ENCODE data around the gene FAM124A.
"Not testable (repeated sequence)": the region's sequence is repeated elsewhere in the genome, so short reads cannot be mapped to it uniquely, and the experiment has no call there.

The FAM124A gene

DNA sequence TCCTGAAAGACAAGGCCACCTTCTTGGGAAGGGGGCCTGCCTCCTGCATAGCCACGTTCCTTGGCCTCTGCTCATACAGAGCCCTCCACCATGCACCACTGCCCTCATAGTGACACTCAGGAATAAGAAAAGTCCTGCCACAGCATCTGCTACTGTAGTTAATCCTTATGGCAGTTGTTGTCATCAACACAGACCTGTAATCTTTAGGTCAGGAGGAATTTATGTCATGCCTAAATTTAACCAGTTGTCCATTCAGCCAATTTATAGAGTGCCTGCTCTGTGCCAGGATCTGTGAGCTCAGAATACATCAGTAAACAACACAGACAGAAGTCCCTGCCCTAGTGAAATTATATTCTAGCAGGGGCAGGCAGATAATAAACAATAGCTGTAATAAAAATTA lies 44.4 kb downstream of the FAM124A start:
- in situ Hi-C loops (cut with MboI; ENCODE audit: low sequenced_read_pairs), result no loop called here

DNA sequence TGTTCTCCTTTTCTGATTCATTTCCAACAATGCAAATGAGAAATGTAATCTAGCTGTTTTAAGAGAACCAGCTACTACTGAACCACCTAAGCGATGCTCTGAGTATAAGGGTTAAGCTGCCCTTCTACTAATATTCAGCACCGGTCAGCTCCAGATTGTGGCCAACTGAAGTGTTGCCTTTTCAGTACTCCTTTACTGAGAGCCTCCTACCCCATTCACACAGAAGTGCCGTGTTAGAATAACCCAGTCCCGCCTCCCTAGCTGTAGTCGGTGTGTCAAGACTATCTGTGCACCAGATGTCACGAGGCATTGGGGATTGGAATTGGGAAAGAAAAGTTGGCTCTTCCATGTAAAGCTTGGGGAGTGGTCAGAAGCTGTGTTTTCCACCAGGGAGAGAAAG lies 45.4 kb downstream of the FAM124A start:
- in situ Hi-C loops (cut with MboI; ENCODE audit: low sequenced_read_pairs), result no loop called here

DNA sequence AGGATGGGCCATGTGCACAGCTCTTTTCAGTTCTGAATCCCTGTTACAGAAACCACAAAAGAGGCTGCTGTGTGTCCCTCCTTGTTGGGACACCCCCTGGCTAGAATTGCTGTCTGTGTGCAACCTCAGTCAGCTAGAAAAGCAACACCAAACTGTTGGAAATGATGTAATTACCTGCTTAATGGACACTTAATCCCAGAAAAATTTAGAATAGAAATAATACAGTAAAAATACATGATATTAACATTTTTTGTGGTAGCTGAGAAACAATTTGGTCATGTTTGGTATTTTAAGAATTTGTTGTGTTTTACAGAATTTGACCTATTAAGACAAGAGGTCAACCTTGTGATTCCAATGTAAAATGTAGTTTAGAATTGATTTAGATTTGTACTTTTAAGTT lies 46.8 kb downstream of the FAM124A start:
- in situ Hi-C loops (cut with MboI; ENCODE audit: low sequenced_read_pairs), result no loop called here

DNA sequence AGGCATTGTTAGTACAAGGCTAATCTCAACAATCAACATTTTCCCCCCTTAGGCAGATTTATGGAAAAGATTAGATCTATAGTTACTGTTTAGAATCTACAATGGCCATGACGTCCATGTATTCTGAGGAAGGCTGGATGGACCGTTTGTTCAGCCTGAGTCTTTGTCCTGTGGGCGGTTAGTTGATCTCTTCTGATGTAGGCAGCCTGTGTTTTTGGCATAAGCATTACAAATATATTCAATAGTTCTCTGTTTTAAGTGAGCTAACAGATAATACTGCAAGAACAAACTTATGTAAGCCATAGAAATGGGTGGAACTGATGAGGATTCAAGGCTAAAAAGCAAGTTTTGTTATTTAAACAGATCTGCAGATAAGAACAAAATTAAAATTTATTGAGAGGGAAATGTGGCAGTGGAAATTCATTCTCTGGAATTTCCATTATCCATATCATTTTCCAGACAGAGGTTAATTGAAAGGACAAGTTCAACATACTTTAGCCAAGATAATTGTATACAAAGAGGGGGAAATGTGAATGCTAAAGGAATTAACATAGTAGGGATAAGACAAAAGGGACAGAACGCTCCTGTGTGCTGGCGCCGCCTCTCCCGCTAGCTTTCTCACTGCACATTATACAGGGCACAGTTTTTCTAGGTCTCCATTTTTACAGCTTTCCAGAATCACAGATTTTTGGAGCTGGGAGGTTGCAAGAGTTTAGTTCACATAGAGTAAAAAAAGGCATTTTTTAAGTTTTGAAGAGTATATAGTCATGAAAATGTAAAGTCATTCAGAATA lies 48.6 kb downstream of the FAM124A start:
- in situ Hi-C loops (cut with MboI; ENCODE audit: low sequenced_read_pairs), result no loop called here

DNA sequence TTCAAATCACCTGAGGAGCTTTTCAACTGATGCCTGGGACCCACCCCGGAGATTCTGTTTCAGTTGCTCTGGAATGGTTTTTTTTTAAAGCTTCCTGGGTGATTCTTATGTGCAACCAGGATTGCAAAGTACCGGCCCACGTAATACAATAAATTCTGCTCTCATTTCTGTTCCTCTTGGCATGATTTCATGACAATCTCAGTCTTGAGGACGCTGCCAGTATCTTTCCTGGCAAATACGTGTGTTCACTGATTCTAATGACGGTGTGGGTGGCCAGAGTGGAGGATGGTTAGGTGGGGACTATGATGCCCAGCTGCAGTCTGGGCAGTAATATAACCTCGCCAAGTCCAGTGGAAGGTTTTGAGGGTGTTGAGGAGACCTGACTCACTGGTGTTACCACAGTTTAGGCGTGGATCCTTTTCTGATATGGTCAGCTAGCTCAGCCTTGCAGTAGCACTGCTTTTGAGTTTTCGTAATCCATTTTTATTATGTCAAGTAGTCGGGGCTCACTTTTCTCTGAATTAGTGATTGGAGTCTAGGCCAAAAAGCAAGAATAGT lies 49.4 kb downstream of the FAM124A start:
- in situ Hi-C loops (cut with MboI; ENCODE audit: low sequenced_read_pairs), result no loop called here

DNA sequence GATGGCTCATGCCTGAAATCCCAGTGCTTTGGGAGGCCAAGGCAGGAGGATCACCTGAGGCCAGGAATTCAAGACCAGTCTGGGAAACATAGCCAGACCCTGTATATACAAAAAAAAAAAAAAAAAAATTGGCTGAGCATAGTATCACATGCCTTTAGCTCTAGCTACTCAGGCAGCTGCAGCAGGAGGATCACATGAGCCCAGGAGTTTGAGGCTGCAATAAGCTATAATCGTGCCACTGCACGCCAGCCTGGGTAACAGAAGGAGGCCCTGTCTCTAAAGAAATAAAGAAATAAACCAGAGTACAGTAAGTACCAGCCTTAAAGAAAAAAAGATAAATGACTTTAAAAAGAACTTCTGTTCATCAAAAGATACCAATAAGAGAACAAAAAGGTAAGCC lies 52.9 kb downstream of the FAM124A start:
- in situ Hi-C loops (cut with MboI; ENCODE audit: low sequenced_read_pairs), result no loop called here

DNA sequence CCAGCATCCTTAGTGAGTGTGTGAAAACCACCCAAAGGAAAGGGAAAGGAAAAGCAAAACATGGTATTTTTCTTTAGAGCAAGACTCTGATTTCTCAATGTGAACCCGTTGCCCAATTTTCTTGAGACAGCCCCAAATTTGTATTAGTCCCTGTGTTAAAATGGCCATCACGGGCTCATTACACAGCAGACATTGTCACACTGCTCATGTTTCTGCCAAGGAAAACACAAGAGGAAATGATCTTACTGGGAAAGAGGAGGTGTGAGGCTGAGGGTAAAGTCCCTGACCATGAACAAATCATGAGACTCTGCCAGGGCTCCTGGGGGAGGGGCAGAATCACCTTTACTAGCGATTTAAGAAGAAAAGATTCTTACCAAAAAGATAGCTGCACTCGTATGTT lies 54.4 kb downstream of the FAM124A start:
- in situ Hi-C loops (cut with MboI; ENCODE audit: low sequenced_read_pairs), result no loop called here

DNA sequence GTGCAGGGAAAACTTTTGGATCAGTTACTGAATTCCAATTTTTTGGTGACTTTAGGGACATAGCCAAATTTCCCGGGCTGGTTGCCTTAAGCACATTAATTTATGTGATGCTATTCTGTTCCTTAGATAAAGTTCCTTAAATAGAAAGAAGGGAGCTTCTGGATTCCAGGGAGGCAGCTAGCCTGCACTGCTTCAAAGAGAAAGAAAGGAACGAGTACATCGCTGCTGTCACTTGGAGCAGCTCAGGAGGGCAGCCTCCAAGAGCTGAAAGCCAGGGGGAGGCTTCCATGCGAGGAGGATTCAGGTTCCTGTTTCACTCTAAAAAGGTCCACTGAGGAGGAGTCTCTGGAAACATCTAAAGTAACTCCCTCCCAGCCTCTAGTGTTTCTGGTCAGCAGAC lies 55.7 kb downstream of the FAM124A start:
- in situ Hi-C loops (cut with MboI; ENCODE audit: low sequenced_read_pairs), result no loop called here

DNA sequence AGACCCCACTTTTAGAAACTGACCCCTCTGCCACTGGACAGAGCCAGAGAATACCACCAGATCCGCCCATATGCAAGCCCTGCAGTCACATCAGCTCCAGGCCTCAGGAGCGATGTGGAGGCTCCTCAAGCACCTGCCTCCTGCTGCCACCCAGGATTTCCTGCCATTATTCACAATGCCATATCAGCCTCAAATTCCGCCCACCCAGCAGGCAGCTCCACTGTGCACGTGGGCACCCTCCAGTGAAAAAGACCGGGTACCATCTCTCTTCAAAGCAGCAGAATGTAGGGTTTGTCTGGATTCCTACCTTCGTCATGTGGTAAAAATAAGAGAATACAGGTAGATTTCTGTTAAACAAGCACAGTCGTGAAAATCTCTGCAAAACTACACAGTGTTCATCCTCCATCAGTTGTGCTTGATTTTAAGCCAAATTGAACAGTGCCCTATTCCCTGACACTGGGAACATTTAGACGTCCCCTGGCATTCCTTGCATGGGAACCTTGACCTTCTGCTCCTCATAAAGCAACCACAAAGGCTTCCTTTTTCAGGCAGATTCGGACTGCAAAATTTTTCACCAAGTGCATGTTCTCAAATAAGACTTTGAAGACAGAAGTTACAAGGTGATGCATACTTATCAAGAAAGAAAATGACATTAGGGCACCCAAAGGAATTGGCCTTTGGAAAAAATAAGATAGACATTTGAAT lies 56.4 kb downstream of the FAM124A start:
- in situ Hi-C loops (cut with MboI; ENCODE audit: low sequenced_read_pairs), result no loop called here

DNA sequence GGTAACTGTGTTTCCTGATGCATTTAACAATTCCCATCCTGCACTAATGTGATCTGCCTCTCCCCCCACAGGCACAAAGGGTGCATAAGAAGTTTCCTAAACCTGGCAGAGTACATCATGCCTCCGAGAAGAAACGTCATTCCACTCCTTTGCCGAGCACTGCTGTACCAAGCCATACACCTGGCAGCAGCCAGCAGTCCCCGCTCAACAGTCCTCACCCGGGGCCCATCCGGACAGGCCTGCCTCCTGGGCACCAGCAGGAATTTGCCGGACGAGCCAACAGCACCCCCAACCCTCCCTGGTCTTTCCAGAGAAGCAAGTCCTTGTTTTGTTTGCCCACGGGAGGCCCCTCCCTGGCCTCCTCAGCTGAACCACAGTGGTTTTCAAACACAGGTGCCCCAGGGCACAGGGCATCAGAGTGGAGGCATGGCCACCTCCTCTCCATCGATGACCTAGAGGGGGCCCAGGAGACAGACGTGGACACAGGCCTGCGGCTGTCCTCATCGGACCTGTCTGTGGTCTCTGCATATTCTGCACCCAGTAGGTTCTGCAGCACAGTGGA lies 58.3 kb downstream of the FAM124A start:
- in situ Hi-C loops (cut with MboI; ENCODE audit: low sequenced_read_pairs), result no loop called here

DNA sequence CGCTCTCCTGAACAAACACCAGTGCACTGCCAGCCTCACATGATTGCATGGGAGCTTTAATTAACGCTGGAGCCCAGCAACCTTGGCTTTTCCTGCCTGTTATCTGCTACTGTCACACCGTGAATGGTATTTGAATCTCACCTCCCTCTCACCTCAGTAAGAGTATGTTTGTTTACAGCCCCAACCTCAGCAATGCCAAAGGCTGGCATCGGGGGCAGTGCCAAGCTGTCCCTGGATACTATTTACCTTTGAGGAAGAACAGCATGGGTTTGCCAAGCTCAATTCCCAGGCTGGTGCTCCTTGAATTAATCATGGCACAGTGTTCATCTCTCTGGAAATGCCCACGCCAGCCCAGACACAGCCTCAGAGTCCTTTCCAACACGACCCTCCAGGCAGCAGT lies 60.1 kb downstream of the FAM124A start:
- in situ Hi-C loops (cut with MboI; ENCODE audit: low sequenced_read_pairs), result no loop called here

DNA sequence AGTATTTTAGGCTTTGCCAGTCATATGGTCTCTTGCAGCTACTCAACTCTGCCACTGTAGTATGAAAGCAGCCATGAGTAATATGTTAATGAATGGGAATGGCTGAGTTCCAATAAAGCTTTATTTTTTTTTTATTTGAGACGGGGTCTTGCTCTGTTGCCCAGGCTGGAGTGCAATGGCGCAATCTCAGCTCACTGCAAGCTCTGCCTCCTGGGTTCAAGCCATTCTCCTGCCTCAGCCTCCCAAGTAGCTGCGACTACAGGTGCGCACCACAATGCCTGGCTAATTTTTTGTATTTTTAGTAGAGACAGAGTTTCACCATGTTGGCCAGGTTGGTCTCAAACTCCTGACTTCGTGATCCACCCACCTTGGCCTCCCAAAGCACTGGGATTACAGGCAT lies 60.7 kb downstream of the FAM124A start:
- in situ Hi-C loops (cut with MboI; ENCODE audit: low sequenced_read_pairs), result not testable (repeated sequence)

DNA sequence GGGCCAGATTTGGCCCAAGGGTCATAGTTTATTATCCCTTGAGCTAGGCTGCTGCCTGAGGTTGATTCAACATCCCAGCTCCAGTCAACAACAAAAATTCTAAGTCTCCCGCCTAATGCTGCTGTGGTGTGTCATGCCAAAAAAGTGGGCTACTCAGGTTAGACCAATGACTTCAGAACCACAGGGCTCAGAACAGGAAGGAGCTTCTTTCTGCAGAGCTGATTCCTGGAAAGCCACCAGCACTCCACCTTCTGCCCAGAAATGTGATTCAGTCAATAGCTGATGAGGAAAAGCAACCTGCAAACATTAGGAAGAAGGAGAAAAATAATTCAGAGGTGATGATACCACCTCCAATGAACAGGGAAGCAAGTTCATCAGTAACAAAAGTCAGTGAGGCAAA lies 61.2 kb downstream of the FAM124A start:
- in situ Hi-C loops (cut with MboI; ENCODE audit: low sequenced_read_pairs), result no loop called here

DNA sequence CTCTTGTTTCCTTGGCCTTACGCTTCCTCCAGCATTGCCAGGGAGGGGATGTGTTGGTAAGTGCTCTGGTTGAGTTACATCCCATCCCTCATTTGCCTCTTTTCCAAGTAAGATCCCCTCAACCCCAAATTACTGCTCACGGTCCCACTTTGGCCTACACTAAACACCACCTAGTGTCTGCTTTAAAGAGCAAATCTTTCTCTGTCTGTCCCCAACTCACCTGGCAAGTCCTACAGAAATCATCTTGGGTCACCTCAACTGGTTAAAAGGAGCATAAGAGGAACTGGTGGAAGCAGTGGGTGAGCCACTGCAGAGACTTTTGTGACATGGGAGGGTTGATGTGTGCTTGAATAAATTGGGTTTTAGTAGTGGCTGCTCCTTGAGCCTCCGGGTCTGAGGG lies 62.1 kb downstream of the FAM124A start:
- in situ Hi-C loops (cut with MboI; ENCODE audit: low sequenced_read_pairs), result no loop called here

DNA sequence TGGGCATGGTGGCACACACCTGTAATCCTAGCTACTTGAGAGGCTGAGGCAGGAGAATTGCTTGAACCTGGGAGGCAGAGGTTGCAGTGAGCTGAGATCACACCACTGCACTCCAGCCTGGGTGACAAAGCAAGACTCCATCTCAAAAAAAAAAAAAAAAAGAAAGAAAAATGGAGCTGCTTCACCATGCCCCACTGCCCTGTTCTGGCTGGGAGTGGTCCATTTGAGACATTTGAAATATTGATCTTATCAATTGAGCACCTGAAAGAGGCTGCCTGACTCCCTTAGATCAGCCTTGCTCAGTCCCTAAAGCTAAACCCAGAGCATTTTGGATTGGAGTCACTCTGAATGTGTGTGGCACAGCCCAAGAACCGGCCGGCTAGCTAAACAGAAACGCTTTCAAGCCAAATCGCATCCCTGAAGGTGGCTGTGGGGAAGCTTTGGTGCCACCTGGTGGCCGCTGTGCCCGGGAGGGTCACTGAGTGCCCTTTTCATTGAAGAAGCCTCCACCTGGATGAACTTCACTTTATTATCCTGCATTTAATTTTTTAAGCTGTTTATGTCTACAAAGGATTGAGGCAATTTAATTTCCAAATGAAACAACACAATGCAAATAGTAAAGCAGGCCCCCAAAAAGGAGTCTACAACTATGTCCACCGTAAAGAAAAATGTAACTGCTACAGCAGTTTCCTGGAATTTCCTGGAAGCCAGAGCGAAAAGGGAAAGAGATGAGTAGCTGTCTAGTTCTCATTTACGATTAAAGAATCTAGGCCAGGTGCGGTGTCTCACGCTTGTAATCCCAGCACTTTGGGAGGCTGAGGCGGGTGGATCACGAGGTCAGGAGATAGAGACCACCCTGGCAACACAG lies 64.2 kb downstream of the FAM124A start:
- in situ Hi-C loops (cut with MboI; ENCODE audit: low sequenced_read_pairs), result no loop called here

DNA sequence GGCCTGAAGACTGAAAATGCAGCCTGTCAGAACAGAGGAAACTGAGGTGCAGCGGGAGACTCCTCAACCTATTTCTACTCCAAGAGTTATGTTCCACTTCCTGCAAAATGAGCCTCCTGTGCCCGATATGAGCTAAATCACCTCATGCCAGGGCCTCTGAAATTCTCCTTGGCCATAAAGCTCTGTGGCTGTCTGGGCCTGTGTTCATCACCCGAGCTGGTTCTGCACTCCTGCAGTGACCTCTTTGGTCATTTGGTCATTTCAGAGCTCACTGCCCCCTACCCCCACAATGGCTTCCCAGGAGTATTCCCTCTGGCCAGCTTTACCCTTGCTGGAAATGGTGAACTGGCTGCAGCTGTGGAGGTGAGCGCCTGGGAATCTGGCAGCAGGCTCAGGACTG lies 65.6 kb downstream of the FAM124A start:
- in situ Hi-C loops (cut with MboI; ENCODE audit: low sequenced_read_pairs), result no loop called here

DNA sequence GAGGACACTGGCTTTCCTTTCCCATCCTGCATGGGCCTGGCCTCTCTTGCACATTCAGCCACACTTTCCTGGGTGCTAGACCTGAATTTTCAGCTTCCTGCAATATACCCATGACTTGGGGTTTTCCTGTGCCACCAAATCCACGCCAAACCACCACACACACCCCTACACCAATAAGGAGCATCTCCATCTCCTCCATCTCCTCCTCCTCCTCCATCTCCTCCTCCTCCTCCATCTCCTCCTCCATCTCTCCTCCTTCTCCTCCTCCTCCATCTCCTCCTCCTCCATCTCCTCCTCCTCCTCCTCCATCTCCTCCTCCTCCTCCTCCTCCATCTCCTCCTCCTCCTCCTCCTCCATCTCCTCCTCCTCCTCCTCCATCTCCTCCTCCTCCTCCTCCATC lies 66.1 kb downstream of the FAM124A start:
- in situ Hi-C loops (cut with MboI; ENCODE audit: low sequenced_read_pairs), result not testable (repeated sequence)

DNA sequence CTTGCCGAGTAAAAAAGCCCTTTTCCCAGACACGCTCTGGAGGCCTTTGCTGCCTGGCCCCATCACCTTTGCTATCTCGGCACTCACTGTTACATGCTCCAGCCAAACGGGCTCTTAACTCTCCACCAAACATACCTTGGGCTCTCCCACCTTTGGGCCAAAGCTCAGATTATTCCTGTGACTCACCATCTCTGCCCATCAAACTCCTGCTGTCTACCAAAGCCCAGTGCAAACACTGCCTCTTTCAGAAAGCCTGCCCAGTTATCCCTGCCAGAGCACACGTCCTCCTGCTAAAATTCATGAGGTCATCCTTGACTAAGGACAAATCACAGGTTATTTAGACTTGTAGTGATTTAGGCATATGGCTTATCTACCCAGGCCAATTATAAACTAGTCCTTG lies 69.1 kb downstream of the FAM124A start:
- in situ Hi-C loops (cut with MboI; ENCODE audit: low sequenced_read_pairs), result loop anchor here (10.0 kb wide), 1 partner anchor 157 kb away; no protein-coding TSS in a partner anchor

DNA sequence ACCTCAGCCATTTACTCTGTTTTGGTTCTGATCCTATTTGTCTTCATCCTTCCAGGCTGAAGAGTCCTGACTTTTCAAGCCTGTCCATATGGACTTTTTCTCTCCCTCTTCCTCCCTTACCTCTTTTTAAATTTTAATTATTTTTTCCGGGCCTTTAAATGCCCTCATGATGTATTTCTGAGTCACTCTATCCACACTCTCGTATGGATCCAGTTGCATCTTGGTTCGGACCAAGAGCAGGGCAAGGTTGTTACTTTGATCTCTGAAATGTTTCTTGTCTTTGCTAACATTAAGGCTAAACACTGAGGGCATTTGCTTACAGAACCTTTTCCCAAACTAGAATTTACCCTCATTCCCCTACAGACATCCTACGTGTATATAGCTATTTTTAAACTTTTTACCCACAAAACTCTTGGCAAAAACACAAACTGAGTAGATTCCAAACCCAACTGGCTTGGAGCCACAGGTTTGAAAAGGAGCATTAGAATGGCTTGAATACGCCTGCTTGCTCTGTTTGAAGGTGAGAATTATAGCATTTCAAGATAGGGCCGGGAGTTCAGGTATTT lies 69.9 kb downstream of the FAM124A start:
- in situ Hi-C loops (cut with MboI; ENCODE audit: low sequenced_read_pairs), result loop anchor here (10.0 kb wide), 1 partner anchor 157 kb away; no protein-coding TSS in a partner anchor

DNA sequence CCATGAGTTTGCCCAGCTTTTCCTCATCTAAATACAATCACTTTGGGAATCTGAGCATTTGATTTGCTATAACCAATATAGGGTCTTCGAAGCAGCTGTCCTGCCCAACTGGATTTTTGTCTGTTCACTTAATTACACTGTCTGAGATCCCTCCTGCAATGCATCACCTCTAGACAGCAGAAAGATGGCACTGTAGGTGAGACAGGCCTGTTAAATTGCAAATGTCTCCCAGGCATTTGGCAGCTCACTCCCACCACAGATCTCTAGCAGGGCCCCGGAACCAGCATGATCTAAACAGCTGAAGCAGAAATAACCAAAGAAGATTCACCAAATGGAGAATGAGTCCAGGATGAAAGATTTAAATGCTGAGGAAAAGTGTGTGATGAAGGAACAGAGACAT lies 75.4 kb downstream of the FAM124A start:
- in situ Hi-C loops (cut with MboI; ENCODE audit: low sequenced_read_pairs), result loop anchor here (10.0 kb wide), 1 partner anchor 163 kb away; no protein-coding TSS in a partner anchor

All from HL-60/S4 treated with phorbol 12-myristate 13-acetate at 8.2 ng/mL for 4 days and 3 days (cell line).